IPS DF 6.9 (cell line): Measurements from ENCODE around the gene HOMEZ.
"Not testable (repeated sequence)": the region's sequence is repeated elsewhere in the genome, so short reads cannot be mapped to it uniquely, and the experiment has no call there.

Source experiments
- DNase-seq: peaks from one replicate; pipeline ENCODE4 v3.0.0-alpha.2; 2013; ENCODE audit warnings: low read depth, low spot score
- H3K27ac ChIP-seq: one replicate; pipeline ENCODE4 v1.5.1; 2013; ENCODE audit warnings: low read length, control low read depth
- H3K27me3 ChIP-seq: 2 replicates; pipeline ENCODE4 v1.6.1; 2013; ENCODE audit warnings: mild to moderate bottlenecking, low read length; ENCODE audit not compliant: control insufficient read depth, insufficient read depth
- H3K36me3 ChIP-seq: 2 replicates; pipeline ENCODE4 v1.6.1; 2013; ENCODE audit warnings: low read length; ENCODE audit not compliant: control insufficient read depth, insufficient read depth
- H3K4me1 ChIP-seq: 2 replicates; pipeline ENCODE4 v1.6.1; 2013; ENCODE audit warnings: low read length; ENCODE audit not compliant: control insufficient read depth, insufficient read depth
- H3K4me3 ChIP-seq: 2 replicates; pipeline ENCODE4 v1.5.1; 2013; ENCODE audit warnings: mild to moderate bottlenecking, low read length
- H3K9me3 ChIP-seq: 2 replicates; pipeline ENCODE4 v1.6.1; 2013; ENCODE audit warnings: low read length, inconsistent platforms; ENCODE audit not compliant: control insufficient read depth, insufficient read depth
- WGBS: extraction: QIAGEN DNeasy Blood & Tissue Kit; methylation state at CpG from one replicate; pipeline ENCODE4 v1.1.7; 2013; ENCODE audit warnings: mixed read lengths, missing lambda C conversion rate; ENCODE audit not compliant: insufficient read length, insufficient coverage; 5-methylcytosine and 5-hydroxymethylcytosine counted together

Gene HOMEZ

DNA sequence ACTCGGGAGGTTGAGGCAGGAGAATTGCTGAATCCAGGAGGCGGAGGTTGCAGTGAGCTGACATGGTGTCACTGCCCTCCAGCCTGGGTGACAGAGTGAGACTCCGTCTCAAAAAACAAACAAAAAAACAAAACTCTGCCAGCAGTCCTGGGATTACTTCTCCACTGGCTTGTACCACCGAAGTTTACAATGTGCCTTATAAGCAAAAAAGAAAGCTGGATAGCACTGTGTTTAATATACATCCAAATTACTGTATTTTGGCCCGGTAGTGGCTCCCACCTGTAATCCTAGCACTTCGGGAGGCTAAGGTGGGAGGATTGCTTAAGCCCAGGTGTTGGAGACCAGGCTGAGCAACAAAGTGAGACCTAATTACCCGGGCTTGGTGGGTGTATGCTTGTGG is 16.7 kb downstream of the HOMEZ start:
- H3K4me3 ChIP-seq = no peak overlapping the region
- H3K27ac ChIP-seq = no peak overlapping the region
- no peaks in the 10 kb centered on the region for H3K4me1 ChIP-seq
- no peak for DNase-seq
- H3K27me3 ChIP-seq = peaks cover 3% of the 10 kb centered on the region; the same call in 1 of the 2 replicates
- no CpG with 5 or more reads among the region's 7 CpGs for WGBS
- no peaks in the 10 kb centered on the region for H3K9me3 ChIP-seq
- no peaks in the 10 kb centered on the region for H3K36me3 ChIP-seq

DNA sequence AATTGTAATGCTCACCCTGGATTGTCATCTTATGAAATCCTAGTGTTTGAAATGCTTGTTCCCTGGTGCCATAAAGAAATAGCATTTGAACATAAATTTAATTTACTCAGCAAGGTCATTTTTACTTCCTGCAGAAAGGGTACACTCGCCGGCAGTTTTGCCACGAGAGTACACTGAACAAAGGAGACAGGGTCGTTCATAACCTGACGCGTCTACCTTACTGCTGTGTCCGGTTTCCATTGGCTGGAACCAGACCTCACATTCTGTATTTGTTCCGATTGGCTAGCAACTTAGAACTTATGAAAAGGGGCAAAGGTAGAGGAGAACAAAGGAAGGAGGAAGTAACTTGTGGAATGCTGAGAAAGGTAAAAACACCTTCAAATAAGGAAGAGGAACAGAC is 25.1 kb downstream of the HOMEZ start:
- H3K27ac ChIP-seq, H3K27me3 ChIP-seq, H3K4me1 ChIP-seq, H3K36me3 ChIP-seq, H3K4me3 ChIP-seq, DNase-seq, H3K9me3 ChIP-seq: not testable (repeated sequence)
- WGBS = no CpG with 5 or more reads among the region's 8 CpGs

DNA sequence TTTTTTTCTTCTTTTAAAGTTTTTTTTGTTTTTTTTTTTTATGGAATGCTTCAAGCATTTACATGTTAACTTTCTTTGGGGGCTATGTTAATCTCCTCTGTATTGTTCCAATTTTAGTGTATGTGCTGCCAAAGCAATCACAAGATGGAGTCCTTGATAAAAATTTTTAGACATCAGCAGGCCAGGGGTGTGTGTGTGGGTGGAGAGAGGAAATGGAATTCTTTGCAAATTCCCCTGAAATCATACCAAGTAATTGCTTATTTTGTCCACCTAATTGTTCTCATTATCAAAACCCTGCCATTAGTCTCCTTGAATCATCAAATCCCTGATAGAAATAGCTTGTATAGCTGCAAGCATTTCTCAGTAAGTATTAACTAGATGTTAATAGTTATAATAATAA is 26.5 kb downstream of the HOMEZ start:
- no peaks in the 10 kb centered on the region for H3K36me3 ChIP-seq
- no peaks in the 10 kb centered on the region for H3K4me1 ChIP-seq
- H3K27ac ChIP-seq = no peak overlapping the region
- DNase-seq = no peak
- no peak overlapping the region for H3K4me3 ChIP-seq
- H3K27me3 ChIP-seq = no peaks in the 10 kb centered on the region
- no peaks in the 10 kb centered on the region for H3K9me3 ChIP-seq

DNA sequence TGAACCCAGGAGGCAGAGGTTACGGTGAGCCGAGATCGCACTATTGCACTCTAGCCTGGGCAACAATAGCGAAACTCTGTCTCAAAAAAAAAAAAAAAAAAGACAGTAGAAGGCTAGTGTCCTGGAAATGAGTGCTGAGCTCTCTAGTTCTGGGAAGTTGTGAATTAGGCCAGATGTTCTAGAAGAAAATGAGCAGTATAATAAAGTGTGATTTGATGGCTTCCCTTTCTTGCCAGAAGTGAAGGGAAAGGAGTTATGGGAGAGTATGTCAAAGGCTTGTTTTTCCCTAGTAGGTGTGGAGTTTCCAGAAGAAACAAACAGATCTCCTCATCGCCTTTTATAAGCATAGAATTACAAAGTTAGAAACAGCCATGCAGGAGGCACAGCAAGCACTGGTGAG is 27.7 kb downstream of the HOMEZ start:
- H3K4me1 ChIP-seq = no peaks in the 10 kb centered on the region
- H3K9me3 ChIP-seq = no peaks in the 10 kb centered on the region
- no peak overlapping the region for H3K27ac ChIP-seq
- H3K4me3 ChIP-seq = no peak overlapping the region
- no peaks in the 10 kb centered on the region for H3K27me3 ChIP-seq
- no peaks in the 10 kb centered on the region for H3K36me3 ChIP-seq
- no CpG with 5 or more reads among the region's 5 CpGs for whole genome bisulfite sequencing
- DNase-seq = no peak

DNA sequence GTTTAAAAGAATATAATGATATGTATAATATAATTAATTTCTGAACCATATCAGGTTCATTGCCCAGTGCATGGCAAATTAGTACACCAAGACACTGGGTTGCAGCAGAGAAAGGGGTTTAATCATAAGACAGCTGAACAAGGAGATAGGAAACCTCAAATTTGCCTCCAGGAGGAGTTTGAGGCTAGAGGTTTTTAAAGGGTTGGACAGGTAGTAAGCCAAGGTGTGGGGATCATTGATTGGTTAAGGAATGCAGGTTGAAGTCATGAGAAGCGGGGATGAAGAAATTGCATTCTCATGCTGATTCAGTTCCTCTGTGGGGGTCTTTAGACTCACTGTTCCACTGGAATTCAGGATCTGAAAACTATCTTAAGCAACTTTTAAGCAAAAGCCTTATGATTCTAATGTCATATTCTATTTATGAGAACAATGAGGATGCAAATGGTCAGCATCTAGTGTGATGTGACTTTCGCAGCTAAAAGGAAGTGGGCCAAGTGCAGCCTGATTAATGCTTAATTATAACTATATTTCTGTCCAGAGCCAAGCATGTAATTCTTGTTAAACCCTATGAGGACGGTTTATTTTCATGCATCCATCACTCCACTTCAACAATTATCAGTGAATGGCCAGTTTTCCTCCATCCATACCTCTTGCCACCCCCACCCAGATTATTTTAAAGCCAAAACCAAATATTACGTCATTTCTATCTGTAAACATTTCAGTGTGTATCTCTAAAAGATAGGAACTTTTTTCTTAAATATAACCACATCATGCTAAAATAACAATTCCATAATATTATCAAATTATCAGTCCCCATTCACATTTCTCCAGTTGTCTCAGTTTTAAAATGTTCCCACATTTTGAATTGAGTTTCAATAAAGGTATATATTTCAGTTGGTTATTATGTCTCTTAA is 33.3 kb downstream of the HOMEZ start:
- H3K36me3 ChIP-seq = no peaks in the 10 kb centered on the region
- H3K4me3 ChIP-seq = no peak overlapping the region
- H3K27me3 ChIP-seq = no peaks in the 10 kb centered on the region
- no CpG with 5 or more reads among the region's 4 CpGs for WGBS
- H3K4me1 ChIP-seq = no peaks in the 10 kb centered on the region; the same call in 1 of the 2 replicates
- H3K9me3 ChIP-seq = no peaks in the 10 kb centered on the region
- peak overlapping the region; percentile 48 for H3K27ac ChIP-seq
- DNase-seq = peak; percentile 63

DNA sequence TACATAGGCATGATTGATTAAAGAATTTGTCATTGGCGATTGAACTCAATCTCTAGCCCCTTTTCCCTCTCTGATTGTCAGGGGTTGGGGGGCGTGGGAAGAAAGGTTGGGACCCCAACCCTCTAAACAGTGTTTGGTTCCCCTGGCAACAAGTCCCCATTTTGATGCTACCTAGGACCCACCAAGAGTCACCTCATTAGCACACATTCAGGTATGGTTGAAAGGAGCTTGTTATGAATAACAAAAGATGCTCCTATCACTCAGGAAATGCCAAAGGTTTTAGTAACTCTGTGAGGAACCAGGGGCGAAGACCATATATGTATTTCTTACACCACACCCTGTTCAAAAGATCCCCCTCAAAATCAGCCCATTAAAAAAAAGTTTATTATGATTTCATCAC is 33.9 kb downstream of the HOMEZ start:
- H3K4me1 ChIP-seq = no peaks in the 10 kb centered on the region; the same call in 1 of the 2 replicates
- H3K36me3 ChIP-seq = no peaks in the 10 kb centered on the region
- peak; percentile 61 for DNase-seq
- no peak overlapping the region for H3K4me3 ChIP-seq
- WGBS = no CpG with 5 or more reads among the region's 3 CpGs
- no peak overlapping the region for H3K27ac ChIP-seq
- no peaks in the 10 kb centered on the region for H3K27me3 ChIP-seq
- H3K9me3 ChIP-seq = no peaks in the 10 kb centered on the region

DNA sequence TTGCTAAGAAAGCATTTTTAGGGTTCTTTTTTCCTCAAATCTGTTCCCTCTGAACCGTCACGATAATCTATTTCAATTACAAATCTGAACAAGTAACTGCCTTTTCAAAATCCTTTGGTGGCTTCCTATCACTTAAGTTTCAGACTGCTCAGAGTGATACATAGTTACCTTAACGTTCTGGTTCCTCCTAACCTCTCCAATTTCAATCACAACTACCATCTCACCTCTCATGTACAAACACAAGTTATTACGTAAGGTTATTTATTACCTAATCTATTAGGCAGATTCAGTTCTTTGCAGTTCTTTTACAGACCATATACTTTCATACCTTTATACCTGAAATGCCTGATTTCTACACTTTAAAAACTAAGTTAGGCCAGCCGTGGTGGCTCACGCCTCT is 36.1 kb downstream of the HOMEZ start:
- Histone ChIP-seq H3K27ac (no peak overlapping the region), H3K27me3 (no peaks in the 10 kb centered on the region), H3K4me3 (no peak overlapping the region), H3K9me3 (no peaks in the 10 kb centered on the region), H3K4me1 (no peaks in the 10 kb centered on the region; the same call in 1 of the 2 replicates), H3K36me3 (no peaks in the 10 kb centered on the region)
- 100% methylated on average over 4 of the region's 6 CpGs for WGBS
- DNase-seq = no peak

DNA sequence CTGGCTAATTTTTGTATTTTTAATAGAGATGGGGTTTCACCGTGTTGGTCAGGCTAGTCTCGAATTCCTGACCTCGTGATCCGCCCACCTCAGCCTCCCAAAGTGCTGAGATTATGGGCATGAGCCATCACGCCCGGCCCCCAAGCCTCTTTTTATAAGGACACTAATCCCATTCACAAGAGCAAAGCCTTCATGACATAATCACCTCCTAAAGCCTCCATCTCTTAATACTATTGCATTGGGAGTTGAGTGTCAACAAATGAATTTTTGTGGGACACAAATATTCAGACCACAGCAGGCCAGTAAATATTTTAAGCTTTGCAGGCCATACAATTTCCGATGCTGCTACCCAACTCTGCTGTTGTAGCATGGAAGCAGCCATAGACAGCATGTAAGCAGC is 37.3 kb downstream of the HOMEZ start:
- WGBS = no CpG with 5 or more reads among the region's 7 CpGs
- Histone ChIP-seq H3K27ac (no peak overlapping the region), H3K4me1 (no peaks in the 10 kb centered on the region; the same call in 1 of the 2 replicates), H3K27me3 (no peaks in the 10 kb centered on the region), H3K9me3 (no peaks in the 10 kb centered on the region), H3K36me3 (no peaks in the 10 kb centered on the region), H3K4me3 (no peak overlapping the region)
- DNase-seq = no peak

DNA sequence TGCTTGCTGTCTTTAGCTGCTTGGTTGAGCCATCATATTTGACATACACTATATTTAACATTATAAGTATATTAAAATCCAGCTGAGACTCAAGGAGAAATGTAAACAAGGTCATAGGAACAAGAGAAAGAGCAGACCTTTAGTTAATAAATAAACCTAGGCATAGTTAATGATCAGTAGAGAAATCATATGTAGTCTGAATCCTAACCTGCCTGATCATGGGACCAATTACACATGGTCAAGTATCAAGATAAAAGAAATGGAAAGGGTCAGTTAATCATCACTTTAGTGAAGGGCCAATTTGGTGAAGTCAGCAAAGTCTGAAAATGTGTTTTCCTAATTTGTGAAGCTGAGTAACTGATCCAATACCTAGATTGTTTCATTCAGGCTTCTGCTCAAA is 40.6 kb downstream of the HOMEZ start:
- Histone ChIP-seq H3K27me3 (no peaks in the 10 kb centered on the region), H3K4me1 (no peaks in the 10 kb centered on the region), H3K4me3 (no peak overlapping the region), H3K36me3 (no peaks in the 10 kb centered on the region), H3K9me3 (no peaks in the 10 kb centered on the region), H3K27ac (no peak overlapping the region)
- no peak for DNase-seq

DNA sequence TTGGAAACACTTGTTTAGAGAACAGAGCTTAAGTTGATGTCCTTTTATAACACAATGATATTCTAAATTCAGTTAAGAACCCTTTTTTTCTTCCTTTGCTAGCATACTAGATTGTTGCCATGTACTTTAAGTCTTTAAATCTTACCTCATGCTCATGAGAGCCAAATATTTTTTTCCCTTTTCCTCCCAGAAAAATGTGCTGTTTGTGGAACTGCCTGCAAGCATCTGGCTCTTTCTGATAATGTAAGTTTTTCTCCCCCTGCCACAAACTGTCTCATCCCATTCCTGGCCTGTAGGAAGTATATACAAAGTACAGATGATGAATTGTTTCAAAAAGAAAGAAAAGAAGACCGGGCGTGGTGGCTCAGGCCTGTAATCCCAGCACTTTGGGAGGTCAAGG is 42.9 kb downstream of the HOMEZ start:
- Histone ChIP-seq H3K4me1 (no peaks in the 10 kb centered on the region), H3K27me3 (no peaks in the 10 kb centered on the region), H3K9me3 (no peaks in the 10 kb centered on the region), H3K27ac (no peak overlapping the region), H3K36me3 (no peaks in the 10 kb centered on the region), H3K4me3 (no peak overlapping the region)
- DNase-seq = no peak
- no CpG with 5 or more reads among the region's 2 CpGs for WGBS

DNA sequence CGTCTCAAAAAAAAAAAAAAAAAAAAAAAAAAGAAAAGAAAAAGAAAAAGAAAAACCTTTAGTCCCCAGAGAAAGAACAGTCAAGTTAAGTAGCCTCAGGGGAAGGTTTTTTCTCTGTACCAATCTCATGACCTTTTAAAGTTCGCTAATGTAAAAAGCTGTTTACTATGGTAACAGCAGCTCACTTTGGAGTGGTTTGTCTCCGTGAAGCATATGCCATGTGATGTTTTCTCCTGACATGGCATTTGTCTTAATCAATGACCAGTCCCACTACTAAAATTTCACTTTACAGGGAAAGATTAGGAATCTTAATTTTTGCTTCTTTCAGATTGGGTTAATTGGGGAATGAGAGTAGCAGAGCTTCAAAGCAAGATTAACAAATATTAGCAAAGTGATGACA is 43.9 kb downstream of the HOMEZ start:
- H3K9me3 ChIP-seq = no peaks in the 10 kb centered on the region
- WGBS = no CpG with 5 or more reads among the region's 3 CpGs
- DNase-seq = no peak
- no peaks in the 10 kb centered on the region for H3K4me1 ChIP-seq
- no peaks in the 10 kb centered on the region for H3K27me3 ChIP-seq
- no peak overlapping the region for H3K27ac ChIP-seq
- no peak overlapping the region for H3K4me3 ChIP-seq
- H3K36me3 ChIP-seq = no peaks in the 10 kb centered on the region
